ENCODE measurements around the gene SIDT1.

The SIDT1 gene

GRCh38 chr3:113654851-113655250 lies 122.5 kb downstream of the SIDT1 start:
- DNase-seq (ENCODE audit: low read depth in 1 of 2, low spot score in 1 of 2) = no peak
- H3K4me3 ChIP-seq (replicated peaks; ENCODE audit: insufficient read depth, low read length) = no peak overlapping the region
- TF ChIP-seq POLR2AphosphoS5 (IDR thresholded peaks at IDR 0.05; ENCODE audit: low read depth) (no peak), SPI1 (IDR thresholded peaks at IDR 0.05; ENCODE audit: borderline replicate concordance, low read depth) (no peak)
- H3K27me3 ChIP-seq (ENCODE audit: insufficient read depth, poor library complexity, severe bottlenecking) = no peaks in the 10 kb centered on the region
- no peak overlapping the region for H3K27ac ChIP-seq (replicated peaks)

GRCh38 chr3:113658107-113658506 lies 125.8 kb downstream of the SIDT1 start:
- Histone ChIP-seq H3K27me3 (ENCODE audit: insufficient read depth, poor library complexity, severe bottlenecking) (no peaks in the 10 kb centered on the region), H3K27ac (replicated peaks) (no peak overlapping the region), H3K4me3 (replicated peaks; ENCODE audit: insufficient read depth, low read length) (no peak overlapping the region)
- no peak for DNase-seq (ENCODE audit: low read depth in 1 of 2, low spot score in 1 of 2)
- no peak for TF ChIP-seq GABPA (IDR thresholded peaks at IDR 0.05; ENCODE audit: low read depth)
- no peak for TF ChIP-seq CTCF (IDR thresholded peaks at IDR 0.05; ENCODE audit: insufficient read depth, low read length)
- TF ChIP-seq SPI1 (IDR thresholded peaks at IDR 0.05; ENCODE audit: borderline replicate concordance, low read depth) = no peak
- TF ChIP-seq REST (IDR thresholded peaks at IDR 0.05; ENCODE audit: insufficient replicate concordance, low read depth) = no peak
- TF ChIP-seq POLR2AphosphoS5 (IDR thresholded peaks at IDR 0.05; ENCODE audit: low read depth) = no peak

GRCh38 chr3:113659101-113659541 lies 126.8 kb downstream of the SIDT1 start:
- TF ChIP-seq POLR2AphosphoS5 (IDR thresholded peaks at IDR 0.05; ENCODE audit: low read depth) = no peak
- TF ChIP-seq SPI1 (IDR thresholded peaks at IDR 0.05; ENCODE audit: borderline replicate concordance, low read depth) = no peak
- TF ChIP-seq GABPA (IDR thresholded peaks at IDR 0.05; ENCODE audit: low read depth) = no peak
- no peak for TF ChIP-seq REST (IDR thresholded peaks at IDR 0.05; ENCODE audit: insufficient replicate concordance, low read depth)
- no peak for TF ChIP-seq CTCF (IDR thresholded peaks at IDR 0.05; ENCODE audit: insufficient read depth, low read length)
- Histone ChIP-seq H3K27ac (replicated peaks) (no peak overlapping the region), H3K27me3 (ENCODE audit: insufficient read depth, poor library complexity, severe bottlenecking) (no peaks in the 10 kb centered on the region), H3K4me3 (replicated peaks; ENCODE audit: insufficient read depth, low read length) (no peak overlapping the region)
- no peak for DNase-seq (ENCODE audit: low read depth in 1 of 2, low spot score in 1 of 2)

GRCh38 chr3:113659996-113660395 lies 127.6 kb downstream of the SIDT1 start:
- TF ChIP-seq REST (IDR thresholded peaks at IDR 0.05; ENCODE audit: insufficient replicate concordance, low read depth) (no peak), CTCF (IDR thresholded peaks at IDR 0.05; ENCODE audit: insufficient read depth, low read length) (no peak), GABPA (IDR thresholded peaks at IDR 0.05; ENCODE audit: low read depth) (no peak), SPI1 (IDR thresholded peaks at IDR 0.05; ENCODE audit: borderline replicate concordance, low read depth) (no peak)
- Histone ChIP-seq H3K4me3 (replicated peaks; ENCODE audit: insufficient read depth, low read length) (no peak overlapping the region), H3K27ac (replicated peaks) (no peak overlapping the region)

More at GRCh38 chr3:113659996-113660395, 127.6 kb downstream of the SIDT1 start:
- no peak for DNase-seq (ENCODE audit: low read depth in 1 of 2, low spot score in 1 of 2)
- H3K27me3 ChIP-seq (ENCODE audit: insufficient read depth, poor library complexity, severe bottlenecking) = no peaks in the 10 kb centered on the region

All from HL-60 (cell line).